ENCODE results near the gene YIF1B. TPM values are rescaled to one million over a fixed set of nuclear protein-coding genes. Genes with fewer than 3 reads are reported as not detected.

YIF1B gene
- total RNA-seq, 1 experiment from 2014 or later, result 73.2 TPM

DNA sequence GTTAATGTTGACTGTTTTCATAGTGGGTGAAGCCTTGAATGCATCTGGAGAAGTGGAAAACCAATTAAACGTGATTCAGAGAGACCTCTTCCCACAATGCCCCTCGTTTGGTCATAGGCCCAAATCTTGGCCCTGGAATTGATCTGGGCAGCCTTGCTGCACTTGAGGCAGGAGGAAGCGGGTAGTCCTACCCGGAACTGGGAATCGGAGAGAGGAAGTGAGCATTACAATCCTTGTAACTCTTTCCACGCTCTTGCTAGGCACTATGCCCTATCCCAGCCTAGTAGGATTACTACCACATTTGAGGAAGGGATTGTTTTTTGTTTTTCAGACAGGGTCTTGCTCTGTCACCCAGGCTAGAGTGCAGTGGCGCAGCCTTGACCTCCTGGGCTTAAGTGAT lies 7.5 kb upstream of the YIF1B start:
- peaks cover 9% of the 10 kb centered on the region; the same call in 1 of the 2 replicates for H3K27me3 ChIP-seq (ENCODE audit: insufficient read depth, low read length)
- H3K79me1 ChIP-seq (ENCODE audit: insufficient read depth, low read depth, low read length, poor library complexity, severe bottlenecking), result no peaks in the 10 kb centered on the region
- no peak overlapping the region for H2BK12ac ChIP-seq (ENCODE audit: insufficient read length, low read depth, low read length)
- TF ChIP-seq, protein P1, sequence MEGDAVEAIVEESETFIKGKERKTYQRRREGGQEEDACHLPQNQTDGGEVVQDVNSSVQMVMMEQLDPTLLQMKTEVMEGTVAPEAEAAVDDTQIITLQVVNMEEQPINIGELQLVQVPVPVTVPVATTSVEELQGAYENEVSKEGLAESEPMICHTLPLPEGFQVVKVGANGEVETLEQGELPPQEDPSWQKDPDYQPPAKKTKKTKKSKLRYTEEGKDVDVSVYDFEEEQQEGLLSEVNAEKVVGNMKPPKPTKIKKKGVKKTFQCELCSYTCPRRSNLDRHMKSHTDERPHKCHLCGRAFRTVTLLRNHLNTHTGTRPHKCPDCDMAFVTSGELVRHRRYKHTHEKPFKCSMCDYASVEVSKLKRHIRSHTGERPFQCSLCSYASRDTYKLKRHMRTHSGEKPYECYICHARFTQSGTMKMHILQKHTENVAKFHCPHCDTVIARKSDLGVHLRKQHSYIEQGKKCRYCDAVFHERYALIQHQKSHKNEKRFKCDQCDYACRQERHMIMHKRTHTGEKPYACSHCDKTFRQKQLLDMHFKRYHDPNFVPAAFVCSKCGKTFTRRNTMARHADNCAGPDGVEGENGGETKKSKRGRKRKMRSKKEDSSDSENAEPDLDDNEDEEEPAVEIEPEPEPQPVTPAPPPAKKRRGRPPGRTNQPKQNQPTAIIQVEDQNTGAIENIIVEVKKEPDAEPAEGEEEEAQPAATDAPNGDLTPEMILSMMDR (conservative IDR thresholded peaks at IDR 0.05), result no peak
- H3K56ac ChIP-seq (ENCODE audit: insufficient read length, low read depth, low read length), result no peak overlapping the region
- H3K14ac ChIP-seq (ENCODE audit: insufficient read depth, low read length), result no peak overlapping the region
- H3K4me2 ChIP-seq (ENCODE audit: insufficient read depth, insufficient read length, low read length), result no peak overlapping the region
- H3K9me3 ChIP-seq (ENCODE audit: control insufficient read depth, low read depth, low read length), result no peaks in the 10 kb centered on the region
- peaks cover 12% of the 10 kb centered on the region for H3K23me2 ChIP-seq (ENCODE audit: insufficient read length, low read depth, low read length, poor library complexity, severe bottlenecking)
- H3K27ac ChIP-seq (ENCODE audit: insufficient read length, low read depth, low read length), result no peak overlapping the region
- H2AK5ac ChIP-seq (ENCODE audit: insufficient read length, low read length), result no peak overlapping the region
- H4K20me1 ChIP-seq (ENCODE audit: control insufficient read depth, insufficient read depth, insufficient read length), result no peaks in the 10 kb centered on the region
- H3K4me1 Mint-ChIP-seq, result peaks cover 11 to 18% of the 10 kb centered on the region in 2 experiments
- H3T11ph ChIP-seq (ENCODE audit: low read length), result no peak overlapping the region
- H3K9me3 Mint-ChIP-seq, result no peaks in the 10 kb centered on the region
- no peak overlapping the region for H2BK20ac ChIP-seq (ENCODE audit: low read depth, low read length, poor library complexity, severe bottlenecking)
- no peak overlapping the region for H3K23ac ChIP-seq (ENCODE audit: insufficient read length, low read depth, low read length)
- H4K91ac ChIP-seq (ENCODE audit: insufficient read length, low read depth, low read length), result no peak overlapping the region
- H2BK120ac ChIP-seq (ENCODE audit: low read depth, low read length, poor library complexity, severe bottlenecking), result no peak overlapping the region
- no peak overlapping the region for H2BK5ac ChIP-seq (ENCODE audit: insufficient read length, low read length)
- no peaks in the 10 kb centered on the region for H3K4me1 ChIP-seq (ENCODE audit: insufficient read depth, low read length)
- peaks cover 32% of the 10 kb centered on the region for H3K27me3 Mint-ChIP-seq (ENCODE audit: low read depth)
- no peak overlapping the region for H3K4ac ChIP-seq (ENCODE audit: low read depth, low read length)
- no peak overlapping the region for H2AFZ ChIP-seq (ENCODE audit: low read length)
- no peak overlapping the region for H3K4me3 Mint-ChIP-seq
- H3K36me3 Mint-ChIP-seq (ENCODE audit: insufficient read depth in 1 of 3, low read depth in 3 of 3), result peaks cover 5 to 16% (median 13%) of the 10 kb centered on the region in 3 experiments; a peak in 6 of 7 replicates
- WGBS (ENCODE audit: extremely low coverage, insufficient read length, low lambda C conversion rate), result no CpG with 5 or more reads among the region's 7 CpGs
- no peak overlapping the region for H3K18ac ChIP-seq (ENCODE audit: insufficient read length, low read depth, low read length)
- H4K5ac ChIP-seq (ENCODE audit: insufficient read length, low read depth, low read length), result no peak overlapping the region
- DNase-seq, result no peak
- H3K27ac Mint-ChIP-seq, result peak overlapping the region in 1 of 3 experiments; percentile 53; a peak in 1 of 7 replicates
- H3K9ac ChIP-seq (ENCODE audit: extremely low read depth, insufficient read length, low read length), result no peak overlapping the region
- no peak overlapping the region for H4K8ac ChIP-seq (replicated peaks; ENCODE audit: insufficient read length, low read depth, low read length)
- no peaks in the 10 kb centered on the region for H3K79me2 ChIP-seq (ENCODE audit: insufficient read depth, low read length)
- no peak overlapping the region for H2BK15ac ChIP-seq (ENCODE audit: low read depth, low read length)
